Measurements from ENCODE around the gene RBMS1. TPM values are rescaled to one million over a fixed set of nuclear protein-coding genes. Genes with fewer than 3 reads are reported as not detected.

The RBMS1 gene
- polyA plus RNA-seq, 1 donor from 2014 or later = 8.4 TPM

DNA sequence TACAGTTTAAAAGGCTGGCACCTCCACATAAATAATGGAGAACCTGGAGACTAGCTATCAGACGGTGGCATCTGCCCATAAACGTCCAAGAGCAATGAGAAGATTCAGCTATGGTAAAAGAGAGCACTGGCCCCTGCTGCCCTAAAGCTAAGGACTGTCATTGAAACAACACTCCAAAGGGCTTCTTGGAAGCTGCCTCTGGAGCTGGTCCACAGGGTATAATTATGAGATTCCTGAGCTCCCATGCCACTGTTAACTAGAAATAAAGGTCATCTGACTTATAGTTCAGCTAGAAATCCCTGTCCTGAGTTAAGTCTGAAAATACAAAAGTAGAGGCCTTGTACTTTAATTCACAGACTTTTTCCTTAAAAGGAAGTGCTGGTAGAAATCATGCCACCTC is 39.9 kb upstream of the RBMS1 start:
- H3K79me2 ChIP-seq (replicated peaks; ENCODE audit: insufficient read depth, low read length) = no peaks in the 10 kb centered on the region
- H3K9ac ChIP-seq (ENCODE audit: low read length) = no peak overlapping the region
- no peaks in the 10 kb centered on the region for H3K9me3 ChIP-seq (ENCODE audit: low read length)
- H3F3A ChIP-seq (ENCODE audit: insufficient read depth, low read length, poor library complexity, severe bottlenecking) = no peaks in the 10 kb centered on the region
- H3K36me3 ChIP-seq (ENCODE audit: insufficient read depth, low read length) = no peaks in the 10 kb centered on the region
- H4K20me1 ChIP-seq (ENCODE audit: insufficient read depth) = no peaks in the 10 kb centered on the region
- no peak overlapping the region for H3K27ac ChIP-seq (ENCODE audit: low read length)
- no peak overlapping the region for H3K4me3 ChIP-seq (ENCODE audit: low read length)
- no peaks in the 10 kb centered on the region for H3K9me2 ChIP-seq (ENCODE audit: insufficient read depth, low read length)
- H3K27me3 ChIP-seq (ENCODE audit: insufficient read depth, low read depth, low read length) = no peaks in the 10 kb centered on the region
- TF ChIP-seq, protein P1, sequence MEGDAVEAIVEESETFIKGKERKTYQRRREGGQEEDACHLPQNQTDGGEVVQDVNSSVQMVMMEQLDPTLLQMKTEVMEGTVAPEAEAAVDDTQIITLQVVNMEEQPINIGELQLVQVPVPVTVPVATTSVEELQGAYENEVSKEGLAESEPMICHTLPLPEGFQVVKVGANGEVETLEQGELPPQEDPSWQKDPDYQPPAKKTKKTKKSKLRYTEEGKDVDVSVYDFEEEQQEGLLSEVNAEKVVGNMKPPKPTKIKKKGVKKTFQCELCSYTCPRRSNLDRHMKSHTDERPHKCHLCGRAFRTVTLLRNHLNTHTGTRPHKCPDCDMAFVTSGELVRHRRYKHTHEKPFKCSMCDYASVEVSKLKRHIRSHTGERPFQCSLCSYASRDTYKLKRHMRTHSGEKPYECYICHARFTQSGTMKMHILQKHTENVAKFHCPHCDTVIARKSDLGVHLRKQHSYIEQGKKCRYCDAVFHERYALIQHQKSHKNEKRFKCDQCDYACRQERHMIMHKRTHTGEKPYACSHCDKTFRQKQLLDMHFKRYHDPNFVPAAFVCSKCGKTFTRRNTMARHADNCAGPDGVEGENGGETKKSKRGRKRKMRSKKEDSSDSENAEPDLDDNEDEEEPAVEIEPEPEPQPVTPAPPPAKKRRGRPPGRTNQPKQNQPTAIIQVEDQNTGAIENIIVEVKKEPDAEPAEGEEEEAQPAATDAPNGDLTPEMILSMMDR (IDR thresholded peaks at IDR 0.05; ENCODE audit: poor library complexity, severe bottlenecking) = no peak
- no peak for TF ChIP-seq POLR2AphosphoS5 (IDR thresholded peaks at IDR 0.05)
- TF ChIP-seq EZH2 (IDR thresholded peaks at IDR 0.05; ENCODE audit: borderline replicate concordance, insufficient read depth, low read length, poor library complexity, severe bottlenecking) = no peak
- no peak for TF ChIP-seq SMC3 (conservative IDR thresholded peaks at IDR 0.05; ENCODE audit: poor library complexity)
- no peak for TF ChIP-seq RAD21 (conservative IDR thresholded peaks at IDR 0.05)
- no peak for TF ChIP-seq EP300 (conservative IDR thresholded peaks at IDR 0.05; ENCODE audit: poor library complexity, severe bottlenecking)
- no peak for TF ChIP-seq TAF1 (IDR thresholded peaks at IDR 0.05; ENCODE audit: low read depth)
- TF ChIP-seq, protein P2, sequence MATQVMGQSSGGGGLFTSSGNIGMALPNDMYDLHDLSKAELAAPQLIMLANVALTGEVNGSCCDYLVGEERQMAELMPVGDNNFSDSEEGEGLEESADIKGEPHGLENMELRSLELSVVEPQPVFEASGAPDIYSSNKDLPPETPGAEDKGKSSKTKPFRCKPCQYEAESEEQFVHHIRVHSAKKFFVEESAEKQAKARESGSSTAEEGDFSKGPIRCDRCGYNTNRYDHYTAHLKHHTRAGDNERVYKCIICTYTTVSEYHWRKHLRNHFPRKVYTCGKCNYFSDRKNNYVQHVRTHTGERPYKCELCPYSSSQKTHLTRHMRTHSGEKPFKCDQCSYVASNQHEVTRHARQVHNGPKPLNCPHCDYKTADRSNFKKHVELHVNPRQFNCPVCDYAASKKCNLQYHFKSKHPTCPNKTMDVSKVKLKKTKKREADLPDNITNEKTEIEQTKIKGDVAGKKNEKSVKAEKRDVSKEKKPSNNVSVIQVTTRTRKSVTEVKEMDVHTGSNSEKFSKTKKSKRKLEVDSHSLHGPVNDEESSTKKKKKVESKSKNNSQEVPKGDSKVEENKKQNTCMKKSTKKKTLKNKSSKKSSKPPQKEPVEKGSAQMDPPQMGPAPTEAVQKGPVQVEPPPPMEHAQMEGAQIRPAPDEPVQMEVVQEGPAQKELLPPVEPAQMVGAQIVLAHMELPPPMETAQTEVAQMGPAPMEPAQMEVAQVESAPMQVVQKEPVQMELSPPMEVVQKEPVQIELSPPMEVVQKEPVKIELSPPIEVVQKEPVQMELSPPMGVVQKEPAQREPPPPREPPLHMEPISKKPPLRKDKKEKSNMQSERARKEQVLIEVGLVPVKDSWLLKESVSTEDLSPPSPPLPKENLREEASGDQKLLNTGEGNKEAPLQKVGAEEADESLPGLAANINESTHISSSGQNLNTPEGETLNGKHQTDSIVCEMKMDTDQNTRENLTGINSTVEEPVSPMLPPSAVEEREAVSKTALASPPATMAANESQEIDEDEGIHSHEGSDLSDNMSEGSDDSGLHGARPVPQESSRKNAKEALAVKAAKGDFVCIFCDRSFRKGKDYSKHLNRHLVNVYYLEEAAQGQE (IDR thresholded peaks at IDR 0.05; ENCODE audit: borderline replicate concordance) = no peak
- TF ChIP-seq MXI1 (conservative IDR thresholded peaks at IDR 0.05; ENCODE audit: poor library complexity, severe bottlenecking) = no peak
- H3K4me2 ChIP-seq (ENCODE audit: low read length) = no peak overlapping the region
- no peak overlapping the region for H2AFZ ChIP-seq (ENCODE audit: low read depth, low read length)

DNA sequence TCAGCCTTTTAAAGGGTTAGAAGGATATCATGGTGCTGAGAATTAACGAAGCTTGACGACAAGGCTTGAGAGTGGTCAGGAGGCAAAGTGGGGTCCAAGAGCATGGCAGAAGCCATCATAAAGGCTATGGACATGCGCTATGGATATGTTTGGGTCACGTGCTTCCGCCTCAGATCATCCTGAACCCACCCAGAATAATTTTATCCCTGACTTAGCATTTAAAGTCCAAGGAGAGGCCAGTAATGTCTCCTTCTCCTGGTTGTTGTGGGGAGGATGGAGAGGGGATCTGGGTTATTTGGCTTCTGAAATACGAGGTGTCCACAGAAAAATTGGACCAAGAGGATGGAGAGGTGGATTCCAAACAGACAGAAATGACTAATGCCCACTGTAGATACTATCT is 38.8 kb upstream of the RBMS1 start:
- Histone ChIP-seq H3K9ac (ENCODE audit: low read length) (no peak overlapping the region), H3K9me3 (ENCODE audit: low read length) (no peaks in the 10 kb centered on the region), H2AFZ (ENCODE audit: low read depth, low read length) (no peak overlapping the region), H3K4me2 (ENCODE audit: low read length) (no peak overlapping the region), H3F3A (ENCODE audit: insufficient read depth, low read length, poor library complexity, severe bottlenecking) (no peaks in the 10 kb centered on the region), H3K79me2 (replicated peaks; ENCODE audit: insufficient read depth, low read length) (no peaks in the 10 kb centered on the region), H3K27me3 (ENCODE audit: insufficient read depth, low read depth, low read length) (no peaks in the 10 kb centered on the region), H3K27ac (ENCODE audit: low read length) (no peak overlapping the region), H3K4me3 (ENCODE audit: low read length) (no peak overlapping the region), H4K20me1 (ENCODE audit: insufficient read depth) (no peaks in the 10 kb centered on the region), H3K36me3 (ENCODE audit: insufficient read depth, low read length) (no peaks in the 10 kb centered on the region), H3K9me2 (ENCODE audit: insufficient read depth, low read length) (no peaks in the 10 kb centered on the region)
- TF ChIP-seq MXI1 (conservative IDR thresholded peaks at IDR 0.05; ENCODE audit: poor library complexity, severe bottlenecking) = no peak
- TF ChIP-seq EP300 (conservative IDR thresholded peaks at IDR 0.05; ENCODE audit: poor library complexity, severe bottlenecking) = no peak
- TF ChIP-seq POLR2AphosphoS5 (IDR thresholded peaks at IDR 0.05) = no peak

All from neural cell (in vitro differentiated cells).